ENCODE data around the gene SRCAP.

GRCh38 chr16:30692396-30693064 is 6.4 kb upstream of the SRCAP start:
- TF ChIP-seq, protein P1, sequence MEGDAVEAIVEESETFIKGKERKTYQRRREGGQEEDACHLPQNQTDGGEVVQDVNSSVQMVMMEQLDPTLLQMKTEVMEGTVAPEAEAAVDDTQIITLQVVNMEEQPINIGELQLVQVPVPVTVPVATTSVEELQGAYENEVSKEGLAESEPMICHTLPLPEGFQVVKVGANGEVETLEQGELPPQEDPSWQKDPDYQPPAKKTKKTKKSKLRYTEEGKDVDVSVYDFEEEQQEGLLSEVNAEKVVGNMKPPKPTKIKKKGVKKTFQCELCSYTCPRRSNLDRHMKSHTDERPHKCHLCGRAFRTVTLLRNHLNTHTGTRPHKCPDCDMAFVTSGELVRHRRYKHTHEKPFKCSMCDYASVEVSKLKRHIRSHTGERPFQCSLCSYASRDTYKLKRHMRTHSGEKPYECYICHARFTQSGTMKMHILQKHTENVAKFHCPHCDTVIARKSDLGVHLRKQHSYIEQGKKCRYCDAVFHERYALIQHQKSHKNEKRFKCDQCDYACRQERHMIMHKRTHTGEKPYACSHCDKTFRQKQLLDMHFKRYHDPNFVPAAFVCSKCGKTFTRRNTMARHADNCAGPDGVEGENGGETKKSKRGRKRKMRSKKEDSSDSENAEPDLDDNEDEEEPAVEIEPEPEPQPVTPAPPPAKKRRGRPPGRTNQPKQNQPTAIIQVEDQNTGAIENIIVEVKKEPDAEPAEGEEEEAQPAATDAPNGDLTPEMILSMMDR (IDR thresholded peaks at IDR 0.05): no peak
- TF ChIP-seq POLR2AphosphoS5 (IDR thresholded peaks at IDR 0.05; ENCODE audit: insufficient read depth in 1 of 2, low read depth in 1 of 2) (no peak), POLR2A (IDR thresholded peaks at IDR 0.05) (no peak)
